NAMALWA (cell line): ENCODE results near the gene PDGFA.

ENCODE experiments used
- DNase-seq: peaks from one replicate; pipeline ENCODE4 v3.0.0-alpha.2; 2015; ENCODE audit warnings: low spot score

The PDGFA gene

DNA sequence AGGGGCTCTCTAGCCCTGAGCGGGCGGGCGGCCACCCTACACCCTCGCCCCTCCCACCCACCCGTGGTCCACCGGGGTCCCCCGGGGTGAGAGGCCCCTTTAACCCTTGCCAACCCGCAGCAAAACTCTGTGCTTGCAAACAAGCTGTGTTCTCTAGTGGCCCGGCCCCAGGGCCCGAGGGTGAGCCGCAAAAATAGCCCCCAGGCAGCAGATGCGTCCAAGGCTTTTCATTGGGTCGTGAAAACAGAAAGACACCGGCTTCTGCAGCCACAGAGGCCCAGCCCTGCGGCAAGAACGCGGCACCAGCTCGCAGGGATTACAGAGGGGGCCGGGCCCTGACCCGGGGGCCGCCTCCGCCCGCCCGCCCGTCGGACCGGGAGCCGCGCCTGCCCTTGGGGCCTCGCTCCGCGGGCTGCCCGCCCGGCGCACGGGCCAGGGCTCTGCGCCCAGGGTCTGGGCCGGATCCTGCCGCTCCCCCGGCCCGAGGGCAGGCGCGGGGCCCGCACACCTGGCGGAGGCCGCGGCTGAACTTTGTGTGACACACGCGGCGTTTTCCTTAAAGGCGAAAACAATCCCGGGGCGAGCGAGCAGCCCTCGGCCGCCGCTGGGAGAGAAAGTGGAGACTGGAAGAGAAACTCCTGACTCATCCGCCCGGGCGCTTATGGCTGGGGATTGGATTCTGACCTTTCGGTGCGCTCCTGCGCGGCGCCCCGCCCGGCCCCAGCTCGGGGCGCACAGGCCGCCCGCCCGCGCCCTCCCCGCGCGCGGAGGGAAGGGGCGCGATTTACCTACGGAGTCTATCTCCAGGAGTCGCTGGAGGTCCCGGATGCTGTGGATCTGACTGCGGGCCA lies 2.8 kb downstream of the PDGFA start:
- no peak for DNase-seq

DNA sequence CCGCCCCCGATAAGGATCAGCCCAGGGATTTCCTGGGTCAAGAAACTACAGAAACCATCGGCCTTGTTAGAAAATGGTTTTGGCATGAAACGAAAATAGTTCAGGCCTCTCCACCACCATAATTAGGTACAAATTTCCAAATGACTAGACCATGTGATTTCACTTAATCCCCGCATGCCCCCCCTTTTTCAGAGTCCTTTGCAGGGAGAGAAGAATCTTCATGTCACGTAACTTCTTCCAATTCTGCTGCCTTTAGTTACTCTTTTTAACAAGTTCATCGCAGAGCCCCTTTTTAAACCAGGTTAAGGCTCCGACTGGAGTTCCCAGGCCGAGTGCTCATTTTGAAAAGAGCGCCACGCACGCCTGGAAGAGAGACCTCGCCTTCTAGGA lies 3.4 kb downstream of the PDGFA start:
- DNase-seq, result no peak

DNA sequence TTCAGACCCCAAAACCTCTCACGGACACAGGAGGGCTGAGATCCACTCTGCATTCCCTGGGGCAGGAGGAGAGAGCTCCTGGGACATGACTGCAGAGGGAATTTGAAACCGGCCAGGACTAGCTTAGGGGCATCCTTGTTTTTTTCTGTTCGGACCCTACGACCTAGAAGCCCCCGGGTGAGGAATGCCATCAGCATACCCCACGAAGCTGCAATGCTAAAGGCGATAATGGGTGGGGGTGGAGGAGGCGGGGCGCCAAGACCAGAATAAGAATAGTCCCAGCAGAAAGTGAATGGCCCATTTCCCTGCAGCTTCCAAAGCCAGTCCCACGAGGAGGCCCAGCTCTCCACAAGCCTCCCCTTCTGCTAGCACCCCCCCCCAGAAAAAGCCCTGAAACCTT lies 4.0 kb downstream of the PDGFA start:
- DNase-seq, result no peak

- DNase-seq, result peak; percentile 27
Measured at GRCh38 chr7:514651-515598, 4.7 kb downstream of the PDGFA start.

DNA sequence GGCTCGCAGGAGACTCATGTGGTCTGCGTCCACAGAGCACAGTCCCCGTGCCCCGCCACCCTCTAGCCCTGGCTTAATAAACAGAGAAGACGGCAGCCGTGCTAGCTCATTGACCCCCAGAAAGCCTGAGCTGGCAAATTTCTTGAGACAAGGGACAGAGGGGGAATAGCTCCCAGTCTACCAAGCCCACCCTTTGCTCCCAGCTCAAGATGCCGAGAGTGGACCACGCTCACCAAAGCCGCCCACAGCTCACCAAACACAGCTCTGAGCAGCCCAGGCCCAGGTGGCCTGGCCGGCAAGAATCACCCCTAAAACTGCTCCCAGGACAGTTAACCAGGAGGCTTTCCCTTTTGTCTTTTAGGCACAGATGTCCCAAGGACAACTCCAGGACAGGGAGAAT lies 5.4 kb downstream of the PDGFA start:
- DNase-seq, result no peak

GRCh38 chr7:513521-514166 lies 6.0 kb downstream of the PDGFA start:
- DNase-seq, result no peak

- peak; percentile 26 for DNase-seq
Measured at GRCh38 chr7:512541-513311, 6.9 kb downstream of the PDGFA start.

DNA sequence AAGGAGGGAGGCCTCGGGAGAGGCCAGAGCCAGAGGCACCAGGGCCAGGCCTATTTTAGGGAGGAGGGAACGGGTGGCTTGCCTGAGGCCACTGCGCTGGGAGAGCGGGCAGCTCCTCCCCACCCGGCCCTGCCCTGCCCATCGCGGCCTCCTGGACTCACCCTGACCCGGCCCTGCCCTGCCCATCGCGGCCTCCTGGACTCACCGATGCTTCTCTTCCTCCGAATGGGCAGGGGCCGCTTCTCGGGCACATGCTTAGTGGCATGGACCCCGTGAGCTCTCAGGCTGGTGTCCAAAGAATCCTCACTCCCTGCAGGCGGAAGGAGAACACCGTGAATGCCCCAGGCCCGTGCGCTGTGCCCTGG lies 7.5 kb downstream of the PDGFA start:
- DNase-seq, result no peak

DNA sequence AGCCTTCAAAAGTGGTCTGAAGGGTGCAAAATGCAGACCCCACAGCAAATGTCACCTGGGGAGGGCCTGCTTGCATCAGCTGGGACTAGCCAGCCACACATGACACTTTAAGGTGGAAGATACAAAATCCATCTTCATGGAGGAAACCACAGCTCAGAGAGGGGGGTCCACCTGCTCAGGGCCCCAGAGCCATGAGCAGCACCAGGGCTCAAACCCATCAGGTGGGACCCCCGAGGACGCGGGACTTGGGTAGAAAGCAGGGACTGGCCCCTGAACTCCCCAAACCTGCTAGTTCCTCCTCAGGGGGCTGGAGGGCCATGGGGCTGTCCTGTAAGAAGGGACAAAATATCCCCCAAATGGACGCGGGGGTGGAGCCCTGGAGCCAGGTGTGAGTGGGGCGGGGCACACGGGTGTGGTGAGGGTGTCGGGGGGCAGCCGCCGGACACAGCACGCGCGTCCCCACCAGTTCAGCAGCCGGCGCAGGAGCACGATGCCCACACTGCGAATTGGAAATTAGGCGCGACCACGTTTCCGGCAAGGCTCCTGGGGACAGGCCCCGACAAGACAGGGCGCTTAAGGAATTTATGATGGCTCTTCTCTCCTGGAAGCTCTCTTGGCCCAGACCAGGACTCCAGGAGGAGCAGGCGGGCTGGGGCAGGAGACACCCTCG lies 8.0 kb downstream of the PDGFA start:
- no peak for DNase-seq

DNA sequence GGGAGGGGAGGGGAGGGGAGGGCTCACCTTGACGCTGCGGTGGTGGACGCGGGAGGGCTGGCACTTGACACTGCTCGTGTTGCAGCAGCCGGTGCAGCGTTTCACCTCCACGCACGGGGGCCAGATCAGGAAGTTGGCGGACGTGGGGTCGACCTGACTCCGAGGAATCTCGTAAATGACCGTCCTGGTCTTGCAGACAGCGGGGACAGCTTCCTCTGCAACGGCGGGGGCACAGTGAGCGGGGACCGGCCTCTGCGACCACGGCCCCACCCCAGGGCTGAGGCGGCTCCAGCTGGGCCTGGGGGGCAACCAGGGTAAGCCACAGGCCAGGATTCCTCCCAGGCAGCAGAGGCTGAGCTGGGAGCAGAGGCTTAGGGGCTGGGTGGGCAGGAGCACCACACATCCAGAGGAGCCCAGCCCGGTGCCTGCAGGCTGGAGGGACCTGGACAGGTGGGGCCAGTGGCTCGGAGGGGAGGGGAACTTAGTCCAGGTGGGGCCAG lies 8.8 kb downstream of the PDGFA start:
- no peak for DNase-seq

DNA sequence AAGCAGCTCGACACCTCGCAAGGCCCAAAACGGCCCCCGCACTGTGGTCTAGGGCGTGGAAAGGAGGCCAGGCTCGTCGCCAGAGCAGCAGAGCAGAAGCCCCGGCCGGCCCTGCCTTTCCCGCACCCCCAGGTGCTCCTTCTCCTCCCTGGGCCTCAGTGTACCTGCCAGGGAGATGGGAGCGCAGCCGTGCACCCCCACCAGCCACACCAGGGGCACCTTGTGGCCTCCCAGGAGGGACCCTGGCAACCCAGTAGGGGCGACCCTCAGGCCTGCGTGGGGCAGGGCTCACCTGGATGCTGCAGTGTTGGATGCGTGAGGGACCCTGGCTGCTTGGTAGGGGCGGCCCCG lies 9.5 kb downstream of the PDGFA start:
- no peak for DNase-seq

DNA sequence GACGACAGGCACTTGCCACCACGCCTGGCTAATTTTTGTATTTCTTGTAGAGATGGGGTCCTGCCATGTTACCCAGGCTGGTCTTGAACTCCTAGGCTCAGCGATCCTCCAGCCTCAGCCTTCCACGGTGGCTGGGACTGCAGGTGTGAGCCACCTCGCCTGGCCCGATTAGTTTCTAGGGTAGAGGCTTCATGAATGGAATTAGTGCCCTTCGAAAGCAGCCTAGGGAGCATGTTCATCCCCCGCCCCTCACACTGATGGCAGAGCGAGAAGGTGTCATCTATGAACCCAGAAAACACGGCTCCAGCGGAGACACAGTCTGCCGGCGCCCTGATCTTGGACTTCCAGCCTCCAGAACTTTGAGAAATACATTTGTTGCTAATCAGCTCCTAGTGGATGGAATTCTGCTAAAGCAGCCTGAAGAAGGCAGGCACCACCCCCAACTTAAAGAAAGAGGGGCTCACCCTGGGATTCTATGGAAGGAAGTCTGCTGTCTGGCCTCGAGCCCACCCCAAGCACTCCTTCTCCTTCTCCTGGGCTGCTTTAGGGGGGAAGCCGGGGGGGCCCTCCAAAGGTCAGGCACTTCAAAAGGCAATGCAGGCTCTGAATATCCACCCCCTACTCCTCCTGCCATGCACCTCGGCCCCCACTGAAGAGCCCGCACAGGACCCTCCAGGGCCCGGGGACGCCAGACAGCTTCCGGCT lies 10.1 kb downstream of the PDGFA start:
- no peak for DNase-seq

- DNase-seq, result no peak
Measured at GRCh38 chr7:508461-509170, 11.0 kb downstream of the PDGFA start.

DNA sequence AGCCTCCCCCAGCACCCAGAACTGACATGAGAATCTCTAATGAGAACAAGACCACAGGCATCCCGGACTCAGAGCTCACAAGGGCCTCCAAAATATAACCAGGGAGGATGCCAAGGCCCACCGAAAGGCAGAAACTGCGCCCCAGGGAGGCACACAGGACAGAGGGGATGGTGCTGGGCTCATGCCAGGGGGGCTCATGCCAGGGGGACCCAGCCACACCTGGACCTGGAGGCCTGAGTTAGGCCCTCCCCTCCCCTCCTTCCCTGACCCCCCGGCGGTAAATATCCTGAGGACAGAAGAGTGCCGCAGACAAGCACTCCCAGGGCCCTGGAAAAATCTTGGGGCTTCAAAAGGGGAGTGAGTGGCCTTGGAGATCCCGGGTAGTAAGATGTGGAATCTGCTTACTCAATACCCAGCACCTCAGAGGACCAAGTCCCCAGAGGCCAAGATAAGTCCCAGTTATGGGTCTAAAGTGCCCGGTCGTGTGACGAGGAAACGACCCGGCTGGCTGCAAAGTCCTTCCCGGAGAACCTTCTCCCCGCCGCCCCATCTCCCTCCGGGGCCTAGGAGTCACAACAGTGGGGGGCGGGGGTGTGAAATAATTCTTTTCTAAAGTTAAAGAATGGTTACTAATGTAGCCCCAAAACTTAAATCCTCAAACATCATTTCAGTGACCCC lies 11.9 kb downstream of the PDGFA start:
- no peak for DNase-seq

- DNase-seq, result no peak
Measured at GRCh38 chr7:506921-507622, 12.6 kb downstream of the PDGFA start.

- no peak for DNase-seq
Measured at GRCh38 chr7:506391-506831, 13.2 kb downstream of the PDGFA start.

GRCh38 chr7:505171-505570 lies 14.5 kb downstream of the PDGFA start:
- no peak for DNase-seq

GRCh38 chr7:504221-505111 lies 15.2 kb downstream of the PDGFA start:
- no peak for DNase-seq
